ENCODE measurements around the gene OPRD1.
"Not testable (repeated sequence)": the region's sequence is repeated elsewhere in the genome, so short reads cannot be mapped to it uniquely, and the experiment has no call there.

OPRD1 gene

GRCh38 chr1:28803051-28803450, 8.9 kb upstream of the OPRD1 start:
- no peak for DNase-seq

DNA sequence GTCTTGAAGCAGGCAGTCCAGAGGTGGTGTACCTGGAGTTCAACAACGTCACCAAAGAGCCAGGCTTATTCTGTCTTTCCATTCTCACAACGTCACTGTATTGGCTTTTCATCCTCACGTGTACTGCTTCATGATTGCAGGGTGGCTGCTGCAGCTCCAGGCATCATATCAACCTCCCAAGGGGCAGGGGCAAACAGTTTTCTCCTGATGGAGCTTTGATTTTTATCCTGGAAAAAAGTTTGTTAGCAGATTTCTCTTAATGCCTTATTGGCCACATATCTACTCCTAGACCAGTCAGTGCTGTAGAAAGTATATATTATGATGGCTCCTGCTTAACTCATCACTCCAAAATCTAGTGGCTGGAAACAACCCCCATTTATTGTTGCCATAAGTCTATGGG, 8.3 kb upstream of the OPRD1 start:
- DNase-seq: no peak

- DNase-seq: no peak
Measured at GRCh38 chr1:28804071-28804470, 7.9 kb upstream of the OPRD1 start.

DNA sequence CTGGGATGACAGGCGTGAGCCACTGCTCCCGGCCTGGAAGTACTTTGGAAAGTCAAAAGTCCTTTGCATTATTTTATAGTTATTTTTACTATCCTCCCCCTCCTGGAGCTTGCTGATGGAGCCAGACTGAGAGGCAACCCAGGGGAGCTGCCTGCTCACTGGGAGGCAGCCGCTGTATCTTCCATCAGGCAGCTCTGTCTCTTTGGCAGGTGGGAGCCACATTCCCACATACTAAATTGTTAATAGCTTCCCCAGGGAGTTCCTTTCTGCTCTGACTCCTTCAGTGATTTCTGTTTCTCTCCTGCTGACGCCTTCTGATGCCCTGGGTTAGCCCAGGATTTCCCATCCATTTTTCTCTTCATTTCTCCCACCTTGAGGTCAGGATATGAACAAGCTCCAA, 4.9 kb upstream of the OPRD1 start:
- no peak for DNase-seq

DNA sequence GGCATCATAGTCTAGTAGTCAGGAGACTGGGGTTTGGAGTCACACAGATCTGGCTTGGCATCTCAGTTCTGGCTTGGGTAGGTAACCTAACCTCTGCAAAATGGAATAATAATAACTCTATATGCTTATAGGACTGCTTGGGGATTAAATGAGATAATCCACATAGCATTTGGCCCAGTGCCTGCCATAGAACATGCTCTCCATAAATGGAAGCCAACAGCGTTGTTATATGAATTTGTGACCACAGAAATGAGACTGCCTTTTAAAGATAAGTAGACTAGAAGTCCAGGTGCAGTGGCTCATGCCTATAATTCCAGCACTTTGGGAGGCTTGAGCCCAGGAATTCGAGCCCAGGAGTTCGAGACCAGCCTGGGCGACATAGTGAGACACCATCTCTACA, 4.0 kb upstream of the OPRD1 start:
- DNase-seq: no peak

DNA sequence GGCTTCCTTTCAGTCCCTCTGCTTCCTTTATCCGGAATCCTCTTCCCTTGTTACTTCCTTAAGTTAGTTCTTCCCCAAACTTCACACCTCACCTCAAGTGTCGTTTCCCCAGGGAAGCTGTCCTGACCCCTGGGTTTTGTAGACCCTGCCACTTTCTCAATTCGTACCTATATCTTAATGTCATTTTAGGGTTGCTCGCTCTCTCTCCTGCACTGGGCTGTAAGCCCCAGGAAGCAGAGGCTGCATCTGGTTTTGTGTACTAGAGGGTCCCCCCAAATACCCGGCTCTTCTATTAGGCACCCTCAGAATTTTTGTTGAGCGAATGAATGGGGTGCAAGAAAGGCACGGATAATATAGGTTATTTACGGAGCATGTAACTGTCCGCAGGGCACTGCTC, 603 bp upstream of the OPRD1 start:
- DNase-seq: no peak

DNA sequence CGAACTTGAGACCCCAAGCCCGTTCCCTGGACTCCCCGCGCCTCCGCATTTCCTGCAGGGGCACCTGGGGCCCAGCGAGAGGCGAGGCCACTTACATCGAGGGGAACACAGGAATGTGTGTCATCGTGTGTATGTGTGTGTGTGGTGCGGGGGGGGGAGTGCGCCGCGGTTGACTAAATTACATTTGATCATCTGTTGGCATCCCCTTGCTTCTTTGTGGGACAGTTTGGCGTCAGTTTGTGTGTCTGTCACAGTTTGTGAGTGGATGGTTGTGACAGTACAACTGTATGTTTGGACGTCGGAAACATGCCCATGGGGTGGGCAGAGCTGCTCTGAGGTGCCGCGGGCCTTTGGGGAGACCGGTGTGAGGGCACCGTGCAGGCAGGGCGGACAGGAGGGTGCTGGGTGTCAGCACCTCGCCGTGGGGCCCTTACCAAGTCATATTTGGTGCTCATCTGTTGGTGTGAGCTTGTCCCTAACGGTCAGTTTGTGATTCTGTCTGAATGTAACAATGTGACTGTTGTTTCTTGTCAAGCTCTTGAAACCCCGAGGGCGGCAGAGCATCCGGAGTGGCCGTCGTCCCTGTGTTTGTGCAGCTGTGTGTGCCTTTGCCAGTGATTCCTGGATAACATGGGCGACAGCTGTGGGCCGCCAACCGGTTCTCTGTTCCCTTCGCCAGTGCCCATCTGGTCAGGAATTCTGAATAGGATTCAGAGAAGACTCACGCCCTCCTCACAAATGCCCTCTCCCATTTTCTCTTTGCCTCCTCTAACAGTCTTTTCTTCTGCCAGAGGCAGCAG, 899 bp downstream of the OPRD1 start:
- DNase-seq: peak; percentile 93 to 95

- DNase-seq: no peak
Measured at GRCh38 chr1:28813931-28814465, 2.0 kb downstream of the OPRD1 start.

- DNase-seq: peak in 1 of 2 experiments; percentile 16
Measured at GRCh38 chr1:28815533-28816185, 3.7 kb downstream of the OPRD1 start.

DNA sequence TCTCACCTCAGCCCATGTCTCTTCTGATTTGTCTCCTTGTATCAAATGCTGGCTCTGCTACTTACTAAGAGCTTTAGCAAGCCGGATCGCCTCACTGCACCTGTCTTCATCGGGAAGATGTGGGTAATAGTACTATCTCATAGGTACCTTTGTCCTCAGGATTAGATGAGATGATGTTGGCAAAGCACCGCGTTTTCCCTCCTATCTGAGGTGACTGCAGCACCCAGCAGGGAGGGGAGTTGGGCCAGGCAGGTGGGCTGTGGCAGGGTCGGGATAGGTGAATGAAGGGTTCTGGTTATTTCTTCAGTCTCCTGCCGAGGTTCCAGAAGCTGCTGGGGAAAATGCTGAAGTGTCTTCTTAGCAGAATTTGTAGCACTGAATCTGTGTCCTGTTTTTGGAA, 5.2 kb downstream of the OPRD1 start:
- no peak for DNase-seq

- no peak for DNase-seq
Measured at GRCh38 chr1:28819020-28819419, 7.0 kb downstream of the OPRD1 start.

DNA sequence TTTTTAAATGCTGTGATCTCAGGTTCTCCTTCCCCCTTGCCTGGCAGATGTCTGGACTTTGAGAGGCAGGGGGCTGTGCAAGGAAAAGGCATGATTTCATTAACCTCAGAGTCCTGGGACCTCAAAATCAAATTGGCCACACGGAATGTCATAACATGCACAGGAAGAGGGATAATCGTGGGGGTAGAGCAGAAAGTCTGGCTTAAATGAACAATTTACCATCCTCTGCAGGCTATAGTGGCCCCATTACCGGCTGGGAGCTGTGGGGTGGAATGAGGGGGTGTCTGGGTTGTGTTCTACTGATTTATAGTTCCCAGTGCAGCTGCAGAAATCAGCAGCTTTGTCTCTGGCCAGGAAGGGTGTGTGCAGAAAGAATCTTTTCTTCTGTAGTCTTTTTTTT, 10.8 kb downstream of the OPRD1 start:
- no peak for DNase-seq

GRCh38 chr1:28824061-28824460, 12.1 kb downstream of the OPRD1 start:
- not testable (repeated sequence) for DNase-seq

DNA sequence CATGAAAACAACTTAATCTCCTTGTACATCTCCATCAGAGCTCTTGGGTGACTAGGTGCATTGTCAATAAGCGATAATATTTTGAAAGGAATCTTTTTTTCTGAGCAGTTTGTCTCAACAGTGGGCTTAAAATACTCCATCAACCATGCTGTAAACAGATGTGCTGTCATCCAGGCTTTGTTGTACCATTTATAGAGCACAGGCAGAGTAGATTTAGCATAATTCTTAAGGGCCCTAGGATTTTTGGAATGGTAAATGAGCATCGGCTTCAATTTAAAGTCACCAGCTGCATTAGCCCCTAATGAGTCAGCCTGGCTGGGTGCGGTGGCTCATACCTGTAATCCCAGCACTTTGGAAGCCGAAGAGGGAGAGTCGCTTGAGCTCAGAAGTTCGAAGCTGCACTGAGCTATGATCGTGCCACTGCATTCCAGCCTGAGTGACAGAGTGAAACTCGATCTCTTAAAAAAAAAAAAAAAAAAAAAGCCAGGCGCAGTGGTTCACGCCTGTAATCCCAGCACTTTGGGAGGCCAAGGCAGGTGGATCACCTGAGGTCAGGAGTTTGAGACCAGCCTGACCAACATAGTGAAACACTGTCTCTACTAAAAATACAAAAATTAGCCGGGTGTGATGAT, 16.4 kb downstream of the OPRD1 start:
- not testable (repeated sequence) for DNase-seq

- peak; percentile 89 to 90 for DNase-seq
Measured at GRCh38 chr1:28830814-28831213, 18.8 kb downstream of the OPRD1 start.

- DNase-seq: no peak
Measured at GRCh38 chr1:28832966-28833365, 21.0 kb downstream of the OPRD1 start.

- no peak for DNase-seq
Measured at GRCh38 chr1:28833381-28833780, 21.4 kb downstream of the OPRD1 start.

GRCh38 chr1:28835237-28835650, 23.3 kb downstream of the OPRD1 start:
- peak; percentile 65 to 66 for DNase-seq

DNA sequence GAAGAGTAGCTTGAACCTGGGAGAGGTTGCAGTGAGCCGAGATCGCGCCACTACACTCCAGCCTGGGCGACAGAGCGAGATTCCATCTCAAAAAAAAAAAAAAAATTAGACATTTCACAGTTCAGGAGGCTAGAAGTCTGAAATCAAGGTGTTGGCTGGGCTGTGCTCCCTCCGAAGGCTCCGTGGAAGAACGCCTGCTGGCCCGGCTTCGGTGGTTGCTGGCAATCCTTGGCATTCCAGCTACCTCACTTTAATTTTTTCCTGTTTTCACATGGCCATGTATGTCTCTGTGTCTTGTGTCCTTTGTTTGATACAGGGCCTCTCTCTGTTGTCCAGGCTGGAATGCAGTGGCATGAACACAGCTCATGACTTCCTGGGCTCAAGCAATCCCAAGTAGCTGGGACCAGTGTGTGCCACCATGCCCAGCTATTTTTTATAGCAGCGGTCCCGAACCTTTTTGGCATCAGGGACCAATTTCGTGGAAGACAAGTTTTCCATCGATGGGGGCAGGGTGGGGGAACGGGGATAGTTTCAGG, 24.5 kb downstream of the OPRD1 start:
- no peak for DNase-seq

DNA sequence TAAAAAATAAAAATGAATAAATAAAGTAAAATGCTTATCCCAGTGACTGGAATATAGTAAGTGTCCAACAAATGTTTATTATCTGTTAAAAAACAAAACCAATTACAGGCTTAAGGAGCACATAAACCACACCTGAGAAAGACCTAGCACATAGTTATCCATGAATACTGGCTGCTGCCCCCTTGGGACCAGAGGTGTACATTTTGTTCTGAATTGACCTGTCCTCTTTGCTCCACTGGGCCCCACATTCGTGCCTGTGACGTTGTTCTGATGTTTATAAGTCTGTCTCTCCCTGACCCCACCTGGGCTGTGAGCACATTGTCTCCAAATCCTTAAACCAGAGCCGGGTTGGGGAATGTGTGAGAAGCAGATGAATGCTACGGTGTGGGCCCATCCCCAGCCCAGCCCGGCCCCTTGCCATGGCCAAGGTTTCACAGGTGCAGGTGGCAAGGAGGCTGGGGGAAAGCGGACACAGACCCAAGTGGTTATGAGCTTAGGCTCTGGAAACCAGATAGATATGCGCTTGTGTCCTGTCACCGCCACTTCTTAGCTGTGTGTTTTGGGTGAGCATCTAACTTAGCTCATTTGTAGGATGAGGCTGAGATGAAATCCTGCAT, 29.1 kb downstream of the OPRD1 start:
- no peak for DNase-seq

GRCh38 chr1:28845786-28846543, 34.0 kb downstream of the OPRD1 start:
- DNase-seq: peak; percentile 41 to 51

GRCh38 chr1:28847207-28847606, 35.2 kb downstream of the OPRD1 start:
- DNase-seq: not testable (repeated sequence)
